ENCODE results near the gene JSRP1.

The JSRP1 gene

GRCh38 chr19:2214251-2214650 lies 42.0 kb downstream of the JSRP1 start:
- no peak for DNase-seq

GRCh38 chr19:2213799-2214198 lies 42.4 kb downstream of the JSRP1 start:
- DNase-seq = no peak

GRCh38 chr19:2212861-2213711 lies 43.1 kb downstream of the JSRP1 start:
- no peak for DNase-seq

DNA sequence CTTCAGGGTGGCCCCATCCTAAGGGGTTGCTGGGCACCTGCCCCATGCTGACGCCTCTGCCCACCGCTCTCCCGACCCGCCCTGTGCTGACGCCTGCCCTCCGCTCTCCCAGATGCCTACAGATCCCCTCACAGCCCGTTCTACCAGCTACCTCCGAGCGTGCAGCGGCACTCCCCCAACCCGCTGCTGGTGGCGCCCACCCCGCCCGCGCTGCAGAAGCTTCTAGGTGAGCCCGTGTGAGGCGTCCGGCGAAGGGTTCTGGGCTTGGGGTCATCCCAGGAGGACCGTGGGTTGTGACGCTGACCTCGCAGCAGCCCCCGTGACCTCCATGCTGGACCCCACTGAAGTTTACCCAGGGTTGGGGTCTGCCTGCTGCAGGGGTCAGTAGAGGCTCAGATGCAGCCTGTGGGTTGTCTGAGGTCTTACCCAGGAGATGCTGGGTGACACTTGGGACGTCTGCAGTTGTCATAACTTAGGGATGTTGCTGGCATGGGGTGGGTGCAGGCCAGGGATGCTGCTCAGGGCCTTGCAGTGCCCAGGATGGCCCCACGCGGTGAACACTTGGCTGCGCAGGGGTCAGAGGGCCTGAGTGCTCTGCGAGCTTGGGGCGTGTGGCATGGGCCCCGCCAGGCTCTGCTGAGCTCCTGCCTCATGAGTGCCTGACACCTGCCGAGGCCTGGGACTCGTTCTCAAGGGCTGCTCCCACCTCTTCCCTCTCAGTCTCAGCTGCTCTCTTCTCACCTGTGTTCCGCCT lies 45.1 kb downstream of the JSRP1 start:
- no peak for DNase-seq

DNA sequence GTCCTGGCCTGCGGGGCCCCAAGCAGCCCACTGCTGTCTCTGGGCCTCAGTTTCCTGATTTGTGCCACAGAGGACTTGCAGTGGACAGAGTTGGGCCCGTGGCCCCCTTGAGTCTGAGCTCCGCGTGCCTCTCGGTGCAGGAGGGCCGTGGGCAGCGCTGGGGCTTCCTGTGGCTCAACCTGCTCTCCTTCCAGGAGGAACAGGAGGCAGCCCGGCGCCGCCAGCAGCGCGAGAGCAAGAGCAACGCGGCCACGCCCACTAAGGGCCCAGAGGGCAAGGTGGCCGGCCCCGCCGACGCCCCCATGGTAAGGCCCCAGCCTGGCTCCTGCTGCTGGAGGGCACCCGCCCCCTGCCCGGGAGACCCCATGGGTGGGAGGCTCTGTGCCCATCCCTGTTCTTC lies 46.0 kb downstream of the JSRP1 start:
- no peak for DNase-seq

- no peak for DNase-seq
Measured at GRCh38 chr19:2209408-2209807, 46.8 kb downstream of the JSRP1 start.

DNA sequence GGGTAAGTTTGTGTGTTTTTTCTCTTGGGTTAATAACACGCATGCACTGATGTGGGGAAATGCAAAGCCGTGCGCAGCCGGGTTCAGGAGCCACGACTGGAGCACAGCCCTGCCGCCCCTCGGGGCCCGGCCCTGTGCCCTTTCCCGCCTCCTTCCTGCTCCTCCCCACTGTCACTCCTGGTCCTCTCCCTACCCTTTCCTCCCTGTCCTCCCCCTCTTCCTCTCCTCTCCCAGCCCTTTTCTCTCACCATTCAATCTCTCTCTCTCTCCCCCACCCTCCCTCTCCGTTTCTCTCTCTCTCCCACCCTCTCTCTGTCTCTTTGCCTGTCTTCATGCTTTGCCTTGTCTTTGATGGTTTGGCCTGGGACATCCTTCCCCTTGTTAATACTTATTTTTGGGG lies 47.2 kb downstream of the JSRP1 start:
- DNase-seq = no peak

DNA sequence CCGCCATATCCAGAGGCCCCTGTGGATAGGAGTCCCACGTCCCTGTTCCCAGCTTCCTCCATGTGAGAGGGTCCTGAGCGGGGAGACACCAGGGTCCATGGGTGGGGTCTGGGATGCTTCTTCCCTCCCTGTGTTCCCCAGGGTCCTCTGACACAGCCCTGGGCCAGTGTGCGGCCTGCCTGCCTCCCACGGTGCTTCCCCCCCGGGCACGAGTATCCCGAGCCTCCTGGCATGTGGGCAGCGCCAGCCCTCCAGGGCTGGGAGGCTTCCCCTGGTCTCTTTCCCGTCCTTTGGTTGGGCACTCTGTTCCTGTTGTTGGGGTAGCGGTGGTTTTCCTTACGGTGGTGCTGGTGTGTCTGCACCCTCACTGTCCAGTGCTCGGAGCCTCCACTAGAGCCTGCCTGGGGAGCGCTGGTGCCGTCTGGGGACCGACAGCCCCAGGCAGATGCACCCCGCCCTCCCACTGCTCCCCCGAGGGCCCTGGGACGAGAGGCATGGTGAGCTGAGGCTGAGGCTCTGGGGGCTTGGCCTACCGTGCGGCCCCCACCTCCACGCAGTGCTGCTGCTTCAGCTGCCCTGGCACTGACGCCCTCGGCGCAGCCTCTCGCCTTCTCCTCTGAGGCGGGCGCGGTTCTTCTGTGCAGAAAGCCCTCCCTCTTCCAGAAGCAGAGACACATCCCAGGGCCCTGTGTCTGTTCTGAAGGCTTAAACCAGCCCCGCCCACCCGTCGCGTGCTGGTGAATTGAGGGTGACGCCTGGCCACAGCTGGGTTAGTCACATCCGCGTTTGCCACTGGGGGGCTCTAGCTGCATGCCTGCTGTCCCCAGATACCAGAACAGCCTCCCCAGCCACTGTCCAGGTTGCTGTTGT lies 48.0 kb downstream of the JSRP1 start:
- DNase-seq = no peak

DNA sequence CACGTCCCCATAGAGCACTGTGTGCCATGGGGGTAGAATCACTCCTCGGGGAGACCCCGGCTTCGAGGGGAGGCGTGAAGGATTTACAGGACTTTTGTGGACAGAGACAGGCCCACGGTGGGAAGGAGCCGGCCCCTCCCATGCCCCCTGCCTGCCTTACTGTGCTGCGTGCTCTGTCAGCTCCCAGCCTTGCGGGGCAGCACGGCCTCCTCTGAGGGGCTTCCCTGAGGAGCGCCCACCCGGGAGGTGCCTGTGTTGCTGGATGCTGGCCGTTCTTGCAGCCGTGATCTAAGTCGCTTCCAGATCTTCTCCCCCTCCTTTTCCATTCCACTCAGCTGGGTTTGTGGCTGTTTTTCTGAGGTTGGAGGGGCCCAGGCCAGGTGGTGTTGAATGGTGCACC lies 49.2 kb downstream of the JSRP1 start:
- DNase-seq = no peak

DNA sequence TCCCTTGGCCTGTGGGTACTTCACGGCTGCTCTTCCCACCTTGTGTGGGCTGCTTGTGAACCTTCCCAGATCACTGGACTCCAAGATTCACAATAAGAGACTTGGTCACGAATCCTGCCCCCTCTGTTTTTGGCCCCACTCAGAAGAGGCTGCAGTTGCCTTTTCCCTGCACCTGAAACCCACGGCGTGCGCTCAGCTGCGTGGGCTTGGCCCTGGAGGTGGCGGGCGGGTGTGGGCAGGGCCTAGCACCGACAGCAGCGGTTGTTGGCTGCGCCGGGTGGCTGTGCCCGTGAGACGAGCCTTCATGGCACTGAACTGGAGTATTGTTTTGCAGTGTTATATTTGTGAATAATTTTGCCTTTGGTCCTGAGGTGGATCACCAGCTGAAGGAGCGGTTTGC lies 53.9 kb downstream of the JSRP1 start:
- DNase-seq = no peak

All from activated effector memory CD4-positive, alpha-beta T cell treated with anti-CD3 and anti-CD28 coated beads, Interleukin-2, amount 50 U/mL, for 16 hours (primary cell).